Omental fat pad (tissue), 4 donors: ENCODE measurements around the gene GPR153. TPM values are rescaled to one million over a fixed set of nuclear protein-coding genes. Genes with fewer than 3 reads are reported as not detected.

Experiments used
- ATAC-seq: fragments of 150-250 bp; one replicate; pipeline ENCODE4 v1.9.1; 2016; ENCODE audit warnings: mild to moderate bottlenecking, moderate library complexity; ENCODE audit not compliant: low FRiP score
- DNase-seq: peaks from one replicate; pipeline ENCODE4 v3.0.0-alpha.2; 2019; ENCODE audit warnings: low spot score
- CTCF ChIP-seq, 3 donors: fragments of 450-650 bp; IDR thresholded peaks; one replicate each; pipeline ENCODE4 v1.5.1; 2016 to 2017; ENCODE audit warnings: antibody characterized with exemption in 3 of 3, mild to moderate bottlenecking in 3 of 3, moderate library complexity in 2 of 3
- total RNA-seq, 4 donors: library from RNA; depleted of rRNA; stranded (reverse); fragments of >200 nt; gene quantifications; one replicate each; pipeline ENCODE4 v1.1.0, GENCODE V29; 2016

Gene GPR153
- total RNA-seq, 4 donors from 2014 or later = 10.9 to 19.8 (median 14.3) TPM

GRCh38 chr1:6262555-6263420, 1.9 kb upstream of the GPR153 start:
- DNase-seq (no peak), ATAC-seq (no peak)
- no peak for TF ChIP-seq CTCF (IDR thresholded peaks at IDR 0.05)

GRCh38 chr1:6261615-6261995, 707 bp upstream of the GPR153 start:
- no peak for ATAC-seq
- TF ChIP-seq CTCF (IDR thresholded peaks at IDR 0.05) = no peak
- no peak for DNase-seq

GRCh38 chr1:6260433-6260934, 414 bp downstream of the GPR153 start:
- ATAC-seq (peak; percentile 24), DNase-seq (no peak)
- no peak for TF ChIP-seq CTCF (IDR thresholded peaks at IDR 0.05)

GRCh38 chr1:6259491-6260362, 1.2 kb downstream of the GPR153 start:
- DNase-seq = peak; percentile 76
- TF ChIP-seq CTCF (IDR thresholded peaks at IDR 0.05) = no peak
- ATAC-seq = peak; percentile 52

GRCh38 chr1:6258675-6259074, 2.2 kb downstream of the GPR153 start:
- TF ChIP-seq CTCF (IDR thresholded peaks at IDR 0.05) = no peak
- ATAC-seq = no peak
- no peak for DNase-seq

GRCh38 chr1:6257541-6258069, 3.3 kb downstream of the GPR153 start:
- no peak for TF ChIP-seq CTCF (IDR thresholded peaks at IDR 0.05)
- ATAC-seq (no peak), DNase-seq (no peak)
